Activated naive CD8-positive, alpha-beta T cell treated with anti-CD3 and anti-CD28 coated beads, Interleukin-2, amount 50 U/mL, for 16 hours (primary cell): ENCODE results near the gene RACGAP1.

Source experiments
- DNase-seq: peaks from one replicate; pipeline ENCODE4 v3.0.0-alpha.2; 2020; ENCODE audit warnings: low read depth, low spot score

The RACGAP1 gene

GRCh38 chr12:50056639-50056976 is 31.3 kb upstream of the RACGAP1 start:
- DNase-seq: no peak

- DNase-seq: no peak
Observed at GRCh38 chr12:50055831-50056638, 30.7 kb upstream of the RACGAP1 start.

- DNase-seq: no peak
Observed at GRCh38 chr12:50053583-50053982, 28.3 kb upstream of the RACGAP1 start.

- DNase-seq: no peak
Observed at GRCh38 chr12:50052964-50053363, 27.7 kb upstream of the RACGAP1 start.

GRCh38 chr12:50052544-50052943 is 27.2 kb upstream of the RACGAP1 start:
- no peak for DNase-seq

GRCh38 chr12:50051101-50051806 is 26.0 kb upstream of the RACGAP1 start:
- no peak for DNase-seq

GRCh38 chr12:50050410-50051098 is 25.3 kb upstream of the RACGAP1 start:
- DNase-seq: no peak

- DNase-seq: no peak
Observed at GRCh38 chr12:50050119-50050385, 24.8 kb upstream of the RACGAP1 start.

GRCh38 chr12:50049254-50050118 is 24.2 kb upstream of the RACGAP1 start:
- DNase-seq: no peak

GRCh38 chr12:50047693-50048250 is 22.5 kb upstream of the RACGAP1 start:
- no peak for DNase-seq

GRCh38 chr12:50043854-50044253 is 18.6 kb upstream of the RACGAP1 start:
- no peak for DNase-seq

GRCh38 chr12:50043308-50043707 is 18.0 kb upstream of the RACGAP1 start:
- DNase-seq: no peak

GRCh38 chr12:50042693-50043092 is 17.4 kb upstream of the RACGAP1 start:
- DNase-seq: no peak

GRCh38 chr12:50041962-50042361 is 16.7 kb upstream of the RACGAP1 start:
- DNase-seq: no peak

- no peak for DNase-seq
Observed at GRCh38 chr12:50041062-50041860, 16.0 kb upstream of the RACGAP1 start.

GRCh38 chr12:50040657-50041056 is 15.4 kb upstream of the RACGAP1 start:
- DNase-seq: no peak

- peak; percentile 76 for DNase-seq
Observed at GRCh38 chr12:50039151-50039835, 14.0 kb upstream of the RACGAP1 start.

GRCh38 chr12:50038336-50038735 is 13.0 kb upstream of the RACGAP1 start:
- no peak for DNase-seq

- DNase-seq: no peak
Observed at GRCh38 chr12:50032854-50033581, 7.7 kb upstream of the RACGAP1 start.

GRCh38 chr12:50032515-50032853 is 7.2 kb upstream of the RACGAP1 start:
- DNase-seq: no peak
